Measurements from ENCODE around the gene NEURL3.

DNA sequence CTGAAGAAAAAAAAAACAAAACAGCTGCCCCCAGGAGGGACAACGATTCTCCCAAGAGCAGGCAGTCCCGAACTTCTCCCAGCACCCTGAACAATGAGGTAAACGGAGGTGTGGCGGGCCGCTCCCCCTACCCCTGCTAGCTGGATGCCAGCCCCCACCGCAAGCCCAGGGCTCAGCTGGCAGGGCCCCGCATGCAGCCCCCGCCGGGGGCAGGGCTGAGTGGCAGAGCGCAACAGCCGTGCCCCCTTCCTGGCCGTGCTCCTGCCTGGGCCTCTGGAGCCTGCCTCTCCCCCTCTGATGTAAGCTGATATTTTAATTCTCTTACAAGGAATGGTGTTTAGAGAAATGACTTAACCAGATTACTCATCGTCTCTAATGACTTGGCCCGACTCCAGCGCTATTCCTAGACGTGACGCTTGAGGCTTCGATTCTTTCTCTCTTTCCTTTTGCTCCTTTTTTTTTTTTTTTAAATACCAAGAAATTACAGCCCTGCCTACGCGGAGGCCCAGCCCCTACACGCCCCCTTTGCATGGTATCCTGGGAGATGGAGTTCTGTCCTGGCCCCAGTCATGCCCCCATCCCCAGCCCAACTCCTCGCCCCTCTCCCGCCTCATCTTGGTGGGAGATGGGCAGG lies 26.8 kb upstream of the NEURL3 start:
- TF ChIP-seq EZH2 (IDR thresholded peaks at IDR 0.05; ENCODE audit: low read length, missing control alignments) = no peak
- no peak for TF ChIP-seq CTCF (conservative IDR thresholded peaks at IDR 0.05 in 1 of 2, IDR thresholded peaks at IDR 0.05 in 1 of 2; ENCODE audit: low read depth in 1 of 2, low read length in 2 of 2)
